Measurements from ENCODE around the gene SYNE1. TPM values are rescaled to one million over a fixed set of nuclear protein-coding genes. Genes with fewer than 3 reads are reported as not detected.

SYNE1 gene
- polyA plus RNA-seq, 1 donor from 2014 or later: 38.5 TPM

DNA sequence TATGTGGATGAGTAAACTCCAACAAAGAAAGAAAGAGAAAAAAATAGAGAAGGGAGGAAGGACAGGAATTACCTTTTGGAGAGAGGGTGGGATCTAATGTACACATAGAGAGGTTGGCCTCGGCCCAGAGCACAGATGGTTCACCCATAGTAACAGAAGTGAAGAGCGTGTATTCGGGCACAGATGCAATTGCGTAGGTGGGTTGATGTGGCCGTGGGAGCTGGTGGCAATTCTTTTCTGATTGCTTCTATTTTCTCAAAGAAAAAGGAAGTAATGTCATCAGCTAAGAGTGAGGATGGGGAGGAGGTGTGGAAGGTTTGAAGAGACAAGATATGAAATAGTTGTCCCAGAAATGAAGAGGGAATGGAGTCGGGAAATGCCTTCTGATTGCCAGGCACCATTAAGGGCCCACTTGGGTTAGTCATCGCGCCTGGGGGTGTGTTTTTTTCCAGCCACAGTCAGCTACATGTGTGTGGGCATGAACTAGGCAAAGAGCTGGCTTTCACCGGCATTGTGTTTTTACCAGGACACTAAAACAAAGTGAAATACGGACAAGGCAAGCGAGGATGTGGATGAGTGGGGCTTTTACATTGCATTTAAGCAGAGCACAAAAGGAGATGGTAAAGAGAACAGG, 158.7 kb downstream of the SYNE1 start:
- Histone ChIP-seq H3K27ac (ENCODE audit: low read length) (no peak overlapping the region), H4K20me1 (ENCODE audit: insufficient read depth) (no peaks in the 10 kb centered on the region), H3K79me2 (replicated peaks; ENCODE audit: insufficient read depth, low read length) (no peaks in the 10 kb centered on the region), H2AFZ (ENCODE audit: low read depth, low read length) (no peak overlapping the region), H3K4me3 (ENCODE audit: low read length) (no peak overlapping the region), H3K9ac (ENCODE audit: low read length) (no peak overlapping the region), H3K9me3 (ENCODE audit: low read length) (no peaks in the 10 kb centered on the region), H3F3A (ENCODE audit: insufficient read depth, low read length, poor library complexity, severe bottlenecking) (no peaks in the 10 kb centered on the region), H3K36me3 (ENCODE audit: insufficient read depth, low read length) (no peaks in the 10 kb centered on the region), H3K9me2 (ENCODE audit: insufficient read depth, low read length) (no peaks in the 10 kb centered on the region), H3K27me3 (ENCODE audit: insufficient read depth, low read depth, low read length) (no peaks in the 10 kb centered on the region), H3K4me2 (ENCODE audit: low read length) (no peak overlapping the region)
- TF ChIP-seq EZH2 (IDR thresholded peaks at IDR 0.05; ENCODE audit: borderline replicate concordance, insufficient read depth, low read length, poor library complexity, severe bottlenecking) (no peak), TAF1 (IDR thresholded peaks at IDR 0.05; ENCODE audit: low read depth) (no peak), RAD21 (conservative IDR thresholded peaks at IDR 0.05) (no peak), REST (IDR thresholded peaks at IDR 0.05; ENCODE audit: borderline replicate concordance) (no peak), SMC3 (conservative IDR thresholded peaks at IDR 0.05; ENCODE audit: poor library complexity) (no peak), MXI1 (conservative IDR thresholded peaks at IDR 0.05; ENCODE audit: poor library complexity, severe bottlenecking) (no peak), POLR2AphosphoS5 (IDR thresholded peaks at IDR 0.05) (no peak), EP300 (conservative IDR thresholded peaks at IDR 0.05; ENCODE audit: poor library complexity, severe bottlenecking) (no peak)
- TF ChIP-seq, protein P1, sequence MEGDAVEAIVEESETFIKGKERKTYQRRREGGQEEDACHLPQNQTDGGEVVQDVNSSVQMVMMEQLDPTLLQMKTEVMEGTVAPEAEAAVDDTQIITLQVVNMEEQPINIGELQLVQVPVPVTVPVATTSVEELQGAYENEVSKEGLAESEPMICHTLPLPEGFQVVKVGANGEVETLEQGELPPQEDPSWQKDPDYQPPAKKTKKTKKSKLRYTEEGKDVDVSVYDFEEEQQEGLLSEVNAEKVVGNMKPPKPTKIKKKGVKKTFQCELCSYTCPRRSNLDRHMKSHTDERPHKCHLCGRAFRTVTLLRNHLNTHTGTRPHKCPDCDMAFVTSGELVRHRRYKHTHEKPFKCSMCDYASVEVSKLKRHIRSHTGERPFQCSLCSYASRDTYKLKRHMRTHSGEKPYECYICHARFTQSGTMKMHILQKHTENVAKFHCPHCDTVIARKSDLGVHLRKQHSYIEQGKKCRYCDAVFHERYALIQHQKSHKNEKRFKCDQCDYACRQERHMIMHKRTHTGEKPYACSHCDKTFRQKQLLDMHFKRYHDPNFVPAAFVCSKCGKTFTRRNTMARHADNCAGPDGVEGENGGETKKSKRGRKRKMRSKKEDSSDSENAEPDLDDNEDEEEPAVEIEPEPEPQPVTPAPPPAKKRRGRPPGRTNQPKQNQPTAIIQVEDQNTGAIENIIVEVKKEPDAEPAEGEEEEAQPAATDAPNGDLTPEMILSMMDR (IDR thresholded peaks at IDR 0.05; ENCODE audit: poor library complexity, severe bottlenecking): no peak

GRCh38 chr6:152474354-152474753, 162.8 kb downstream of the SYNE1 start:
- H3K9me3 ChIP-seq (ENCODE audit: low read length): no peaks in the 10 kb centered on the region
- H3K4me2 ChIP-seq (ENCODE audit: low read length): no peak overlapping the region
- H3K79me2 ChIP-seq (replicated peaks; ENCODE audit: insufficient read depth, low read length): no peaks in the 10 kb centered on the region
- no peak overlapping the region for H3K27ac ChIP-seq (ENCODE audit: low read length)
- H3K36me3 ChIP-seq (ENCODE audit: insufficient read depth, low read length): no peaks in the 10 kb centered on the region
- H3K27me3 ChIP-seq (ENCODE audit: insufficient read depth, low read depth, low read length): no peaks in the 10 kb centered on the region
- no peak overlapping the region for H3K4me3 ChIP-seq (ENCODE audit: low read length)
- no peaks in the 10 kb centered on the region for H3K9me2 ChIP-seq (ENCODE audit: insufficient read depth, low read length)
- no peak for TF ChIP-seq EZH2 (IDR thresholded peaks at IDR 0.05; ENCODE audit: borderline replicate concordance, insufficient read depth, low read length, poor library complexity, severe bottlenecking)
- no peak for TF ChIP-seq MXI1 (conservative IDR thresholded peaks at IDR 0.05; ENCODE audit: poor library complexity, severe bottlenecking)
- no peak for TF ChIP-seq REST (IDR thresholded peaks at IDR 0.05; ENCODE audit: borderline replicate concordance)
- no peak for TF ChIP-seq EP300 (conservative IDR thresholded peaks at IDR 0.05; ENCODE audit: poor library complexity, severe bottlenecking)
- no peak for TF ChIP-seq SMC3 (conservative IDR thresholded peaks at IDR 0.05; ENCODE audit: poor library complexity)
- no peak for TF ChIP-seq RAD21 (conservative IDR thresholded peaks at IDR 0.05)
- TF ChIP-seq TAF1 (IDR thresholded peaks at IDR 0.05; ENCODE audit: low read depth): no peak
- TF ChIP-seq, protein P1 (IDR thresholded peaks at IDR 0.05; ENCODE audit: poor library complexity, severe bottlenecking): no peak
- TF ChIP-seq POLR2AphosphoS5 (IDR thresholded peaks at IDR 0.05): no peak
- no peak overlapping the region for H3K9ac ChIP-seq (ENCODE audit: low read length)
- no peaks in the 10 kb centered on the region for H4K20me1 ChIP-seq (ENCODE audit: insufficient read depth)
- no peaks in the 10 kb centered on the region for H3F3A ChIP-seq (ENCODE audit: insufficient read depth, low read length, poor library complexity, severe bottlenecking)
- H2AFZ ChIP-seq (ENCODE audit: low read depth, low read length): no peak overlapping the region
